T-helper 2 cell treated with Interferon-gamma antibody and Interleukin-4, amounts not matched to agents 5 μg/mL and 100 μg/mL, for 36 hours (primary cell): ENCODE results near the gene GFRA1.

Source experiments
- DNase-seq: peaks from one replicate; pipeline ENCODE4 v3.0.0; 2021; ENCODE audit warnings: low spot score
- H3K27ac Mint-ChIP-seq: one replicate; pipeline ENCODE4 v1.8.0; 2021; ENCODE audit warnings: mild to moderate bottlenecking, mixed read lengths
- H3K27me3 Mint-ChIP-seq: one replicate; pipeline ENCODE4 v1.8.0; 2021; ENCODE audit warnings: low read depth, mixed read lengths
- H3K36me3 Mint-ChIP-seq: one replicate; pipeline ENCODE4 v1.8.0; 2021; ENCODE audit warnings: low read depth, mixed read lengths
- H3K4me1 Mint-ChIP-seq: one replicate; pipeline ENCODE4 v1.8.0; 2021; ENCODE audit warnings: low read depth, mixed read lengths
- H3K4me3 Mint-ChIP-seq: one replicate; pipeline ENCODE4 v1.8.0; 2022; ENCODE audit warnings: mild to moderate bottlenecking, moderate library complexity, mixed read lengths
- H3K9me3 Mint-ChIP-seq: one replicate; pipeline ENCODE4 v1.8.0; 2021; ENCODE audit warnings: mixed read lengths

GFRA1 gene

DNA sequence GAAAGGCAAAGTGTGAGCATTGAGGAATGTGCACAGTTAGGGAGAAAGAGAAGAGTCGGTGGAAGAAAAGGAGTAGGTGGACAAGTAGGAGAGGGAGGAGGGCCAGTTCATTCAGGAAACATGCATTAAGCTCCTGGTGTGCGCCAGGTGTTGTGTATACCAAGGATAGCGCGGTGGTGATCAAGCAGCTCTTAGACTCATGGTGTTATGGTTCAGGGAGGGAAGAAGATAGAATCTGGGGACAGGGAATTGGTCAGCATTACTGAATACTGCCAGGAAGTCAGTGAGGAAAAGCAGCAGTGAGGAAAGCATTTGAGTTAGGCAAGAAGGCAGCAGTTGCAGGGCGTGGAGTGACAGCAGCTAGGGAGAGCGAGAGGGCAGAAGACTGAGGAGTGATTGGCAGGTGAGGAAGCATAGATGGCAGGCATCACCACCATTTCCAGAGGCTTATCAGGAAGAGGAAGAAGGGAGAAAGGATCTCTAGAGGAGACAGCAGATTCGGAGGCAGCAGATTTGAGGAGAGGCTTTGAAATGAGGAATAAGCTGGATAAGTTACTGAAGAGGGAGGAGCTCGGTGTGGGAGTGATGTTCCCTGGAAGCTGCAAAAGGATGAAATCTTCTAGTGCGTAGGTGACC lies 265.6 kb downstream of the GFRA1 start:
- no peak for DNase-seq
- no peaks in the 10 kb centered on the region for H3K36me3 Mint-ChIP-seq
- no peak overlapping the region for H3K4me3 Mint-ChIP-seq
- no peak overlapping the region for H3K27ac Mint-ChIP-seq
- H3K4me1 Mint-ChIP-seq = no peaks in the 10 kb centered on the region
- H3K27me3 Mint-ChIP-seq = no peaks in the 10 kb centered on the region
- no peaks in the 10 kb centered on the region for H3K9me3 Mint-ChIP-seq
